Peyer's patch (tissue), 4 donors: ENCODE measurements around the gene LRRK1.

Experiments
- CTCF ChIP-seq, 6 experiments: fragments of 450-650 bp in 4 of 6; fragments of 200-600 bp in 2 of 6; sonication (generic) in 1 of 6; IDR thresholded peaks; one replicate each; pipeline ENCODE4 v1.5.1; 2017 to 2019; ENCODE audit warnings: antibody characterized with exemption in 6 of 6, mild to moderate bottlenecking in 3 of 6, moderate library complexity in 1 of 6
- POLR2A ChIP-seq, 2 donors: fragments of 450-650 bp; IDR thresholded peaks; one replicate each; pipeline ENCODE4 v1.5.1; 2017; ENCODE audit warnings: antibody characterized with exemption in 2 of 2, mild to moderate bottlenecking in 2 of 2, moderate library complexity in 2 of 2

- TF ChIP-seq CTCF (IDR thresholded peaks at IDR 0.05) (no peak), POLR2A (IDR thresholded peaks at IDR 0.05) (no peak)
Measured at GRCh38 chr15:101004986-101005747, 86.0 kb downstream of the LRRK1 start.
